ENCODE data around the gene ADAMTS12. TPM values are rescaled to one million over a fixed set of nuclear protein-coding genes. Genes with fewer than 3 reads are reported as not detected.

Gene ADAMTS12
- total RNA-seq, 2 donors from 2014 or later: 0.43 to 1.7 TPM

DNA sequence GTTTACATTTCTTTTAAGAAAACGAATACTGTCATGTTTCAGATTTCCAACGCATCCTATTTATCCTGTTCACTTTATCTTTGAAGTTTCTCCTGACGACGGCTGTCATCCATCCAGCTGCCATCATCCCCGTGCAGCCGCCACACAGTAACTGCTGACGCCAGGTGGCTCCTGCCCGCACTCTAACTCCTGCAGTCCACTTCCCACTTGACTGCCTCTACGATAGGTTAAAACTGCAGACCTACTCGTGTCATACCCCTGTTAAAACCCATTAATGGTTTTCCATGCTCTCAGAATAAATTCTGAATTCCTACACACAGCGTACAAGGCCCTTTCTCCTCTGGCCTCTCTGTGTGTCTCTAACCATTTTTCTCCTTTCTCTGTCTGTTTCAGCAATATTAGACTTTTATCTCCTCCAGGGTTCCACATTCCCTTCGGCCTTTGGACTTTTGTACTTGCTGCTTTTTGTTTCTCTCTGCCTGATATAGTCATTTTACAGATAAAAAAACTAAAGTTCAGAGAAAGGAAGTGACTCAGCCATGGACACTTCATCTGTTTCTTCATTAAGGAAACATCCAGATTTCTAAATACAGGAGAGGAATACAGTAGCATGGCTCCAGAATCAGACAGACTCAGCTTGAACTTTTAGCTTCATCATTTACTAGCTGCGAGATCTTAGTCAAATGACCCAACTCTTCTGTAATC, 84.9 kb downstream of the ADAMTS12 start:
- no peak overlapping the region for H3K4me3 ChIP-seq
- no peak for DNase-seq (ENCODE audit: low spot score)
- no peaks in the 10 kb centered on the region for H3K9me3 ChIP-seq
- no peaks in the 10 kb centered on the region for H3K36me3 ChIP-seq
- no peaks in the 10 kb centered on the region for H3K4me1 ChIP-seq
- TF ChIP-seq, protein P1, sequence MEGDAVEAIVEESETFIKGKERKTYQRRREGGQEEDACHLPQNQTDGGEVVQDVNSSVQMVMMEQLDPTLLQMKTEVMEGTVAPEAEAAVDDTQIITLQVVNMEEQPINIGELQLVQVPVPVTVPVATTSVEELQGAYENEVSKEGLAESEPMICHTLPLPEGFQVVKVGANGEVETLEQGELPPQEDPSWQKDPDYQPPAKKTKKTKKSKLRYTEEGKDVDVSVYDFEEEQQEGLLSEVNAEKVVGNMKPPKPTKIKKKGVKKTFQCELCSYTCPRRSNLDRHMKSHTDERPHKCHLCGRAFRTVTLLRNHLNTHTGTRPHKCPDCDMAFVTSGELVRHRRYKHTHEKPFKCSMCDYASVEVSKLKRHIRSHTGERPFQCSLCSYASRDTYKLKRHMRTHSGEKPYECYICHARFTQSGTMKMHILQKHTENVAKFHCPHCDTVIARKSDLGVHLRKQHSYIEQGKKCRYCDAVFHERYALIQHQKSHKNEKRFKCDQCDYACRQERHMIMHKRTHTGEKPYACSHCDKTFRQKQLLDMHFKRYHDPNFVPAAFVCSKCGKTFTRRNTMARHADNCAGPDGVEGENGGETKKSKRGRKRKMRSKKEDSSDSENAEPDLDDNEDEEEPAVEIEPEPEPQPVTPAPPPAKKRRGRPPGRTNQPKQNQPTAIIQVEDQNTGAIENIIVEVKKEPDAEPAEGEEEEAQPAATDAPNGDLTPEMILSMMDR (IDR thresholded peaks at IDR 0.05): no peak
- no peaks in the 10 kb centered on the region for H3K27me3 ChIP-seq
- no peak overlapping the region for H3K27ac ChIP-seq

DNA sequence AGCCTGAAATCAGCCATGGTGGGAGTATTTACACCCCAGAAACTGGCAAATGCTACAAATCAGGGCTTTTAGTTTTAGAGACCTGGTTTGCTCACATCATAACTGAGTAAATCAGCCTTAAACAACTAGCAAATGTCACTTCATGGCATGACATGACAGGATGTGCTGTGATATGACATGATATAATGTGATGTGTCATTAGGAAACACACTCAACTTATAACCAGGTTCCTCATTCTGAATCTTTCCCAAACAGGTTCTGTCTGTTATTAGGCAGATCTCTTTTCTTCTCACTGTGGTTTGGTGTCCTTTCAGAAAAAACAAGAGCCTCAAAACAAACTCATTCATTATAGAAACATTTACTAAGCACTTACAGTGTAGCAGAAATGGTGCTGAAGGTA, 90.5 kb downstream of the ADAMTS12 start:
- Histone ChIP-seq H3K27ac (no peak overlapping the region), H3K9me3 (no peaks in the 10 kb centered on the region), H3K36me3 (no peaks in the 10 kb centered on the region), H3K4me1 (no peaks in the 10 kb centered on the region), H3K27me3 (no peaks in the 10 kb centered on the region), H3K4me3 (no peak overlapping the region)
- DNase-seq (ENCODE audit: low spot score): no peak
- TF ChIP-seq, protein P1 (IDR thresholded peaks at IDR 0.05): no peak

DNA sequence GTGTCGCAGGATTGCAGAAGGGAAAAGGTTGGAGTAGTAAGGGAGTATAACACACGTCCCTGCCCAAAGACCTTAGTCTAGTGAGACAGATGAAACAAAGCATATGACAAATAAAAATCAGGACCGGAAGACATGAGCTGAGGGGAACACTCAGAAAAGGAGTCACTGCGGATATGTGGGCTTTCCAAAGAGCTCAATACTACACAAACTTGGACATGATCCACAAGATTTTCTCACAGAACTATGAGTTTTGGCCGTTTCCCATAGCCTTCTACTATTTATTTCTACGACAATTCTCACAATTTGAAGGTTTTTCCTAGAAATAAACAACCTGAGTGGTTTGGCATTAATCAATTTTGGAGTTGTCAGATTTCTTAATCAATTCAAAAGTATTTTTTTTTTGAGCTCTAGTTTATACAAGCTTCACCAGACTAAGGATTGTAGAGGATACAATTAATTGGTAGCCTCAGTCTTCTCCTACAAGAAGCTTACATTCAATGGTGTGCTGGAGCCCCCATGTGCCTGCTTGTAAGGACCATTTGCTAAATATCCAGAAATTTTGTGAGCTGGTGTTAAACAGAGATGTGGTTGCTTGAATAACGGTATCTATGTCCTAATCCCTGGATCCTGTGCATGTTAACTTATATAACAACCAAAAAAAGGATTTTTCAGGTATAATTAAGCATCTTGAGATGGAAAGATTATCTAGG, 91.4 kb downstream of the ADAMTS12 start:
- DNase-seq (ENCODE audit: low spot score): no peak
- Histone ChIP-seq H3K27ac (no peak overlapping the region), H3K4me1 (no peaks in the 10 kb centered on the region), H3K9me3 (no peaks in the 10 kb centered on the region), H3K4me3 (no peak overlapping the region), H3K36me3 (no peaks in the 10 kb centered on the region), H3K27me3 (no peaks in the 10 kb centered on the region)
- TF ChIP-seq, protein P1 (IDR thresholded peaks at IDR 0.05): no peak

GRCh38 chr5:33795496-33795895, 96.3 kb downstream of the ADAMTS12 start:
- Histone ChIP-seq H3K36me3 (no peaks in the 10 kb centered on the region), H3K4me1 (no peaks in the 10 kb centered on the region), H3K4me3 (no peak overlapping the region), H3K27me3 (no peaks in the 10 kb centered on the region), H3K27ac (no peak overlapping the region), H3K9me3 (no peaks in the 10 kb centered on the region)
- TF ChIP-seq, protein P1 (IDR thresholded peaks at IDR 0.05): no peak
- DNase-seq (ENCODE audit: low spot score): no peak

DNA sequence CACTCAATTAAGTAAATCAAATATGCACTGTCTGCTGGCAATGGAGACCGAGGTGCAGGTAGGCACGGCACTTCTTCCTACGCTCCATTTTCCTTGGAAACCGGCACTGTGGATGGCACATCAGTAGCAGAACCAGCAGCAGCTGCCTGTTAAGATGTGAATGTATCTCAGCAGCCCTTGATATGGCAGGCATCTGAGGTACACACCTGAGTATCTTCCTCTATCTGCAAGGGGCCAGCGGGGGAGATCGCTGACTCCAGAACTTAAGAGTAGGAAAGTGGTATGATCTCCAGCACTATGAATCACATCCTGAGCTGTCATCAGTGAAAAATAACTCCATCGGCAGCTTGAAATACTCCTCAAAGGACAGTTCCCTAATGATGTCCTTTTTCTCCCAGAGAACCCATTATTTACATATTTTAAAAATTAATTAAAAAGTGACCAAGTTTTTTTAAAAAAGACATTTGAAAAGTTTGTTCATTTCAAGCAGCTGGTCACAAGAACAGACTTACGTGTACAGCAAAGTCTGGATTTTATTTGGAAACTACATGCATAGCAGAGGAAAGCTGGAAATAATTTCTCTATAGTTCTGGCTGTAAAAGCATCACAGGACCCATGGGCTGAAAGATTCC, 97.1 kb downstream of the ADAMTS12 start:
- no peak overlapping the region for H3K4me3 ChIP-seq
- H3K9me3 ChIP-seq: no peaks in the 10 kb centered on the region
- H3K4me1 ChIP-seq: no peaks in the 10 kb centered on the region
- TF ChIP-seq, protein P1 (IDR thresholded peaks at IDR 0.05): no peak
- DNase-seq (ENCODE audit: low spot score): no peak
- no peaks in the 10 kb centered on the region for H3K27me3 ChIP-seq
- no peaks in the 10 kb centered on the region for H3K36me3 ChIP-seq
- H3K27ac ChIP-seq: no peak overlapping the region
